Measurements from ENCODE around the gene HEPACAM.
"Not testable (repeated sequence)": the region's sequence is repeated elsewhere in the genome, so short reads cannot be mapped to it uniquely, and the experiment has no call there.

HEPACAM gene, protein sequence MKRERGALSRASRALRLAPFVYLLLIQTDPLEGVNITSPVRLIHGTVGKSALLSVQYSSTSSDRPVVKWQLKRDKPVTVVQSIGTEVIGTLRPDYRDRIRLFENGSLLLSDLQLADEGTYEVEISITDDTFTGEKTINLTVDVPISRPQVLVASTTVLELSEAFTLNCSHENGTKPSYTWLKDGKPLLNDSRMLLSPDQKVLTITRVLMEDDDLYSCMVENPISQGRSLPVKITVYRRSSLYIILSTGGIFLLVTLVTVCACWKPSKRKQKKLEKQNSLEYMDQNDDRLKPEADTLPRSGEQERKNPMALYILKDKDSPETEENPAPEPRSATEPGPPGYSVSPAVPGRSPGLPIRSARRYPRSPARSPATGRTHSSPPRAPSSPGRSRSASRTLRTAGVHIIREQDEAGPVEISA

DNA sequence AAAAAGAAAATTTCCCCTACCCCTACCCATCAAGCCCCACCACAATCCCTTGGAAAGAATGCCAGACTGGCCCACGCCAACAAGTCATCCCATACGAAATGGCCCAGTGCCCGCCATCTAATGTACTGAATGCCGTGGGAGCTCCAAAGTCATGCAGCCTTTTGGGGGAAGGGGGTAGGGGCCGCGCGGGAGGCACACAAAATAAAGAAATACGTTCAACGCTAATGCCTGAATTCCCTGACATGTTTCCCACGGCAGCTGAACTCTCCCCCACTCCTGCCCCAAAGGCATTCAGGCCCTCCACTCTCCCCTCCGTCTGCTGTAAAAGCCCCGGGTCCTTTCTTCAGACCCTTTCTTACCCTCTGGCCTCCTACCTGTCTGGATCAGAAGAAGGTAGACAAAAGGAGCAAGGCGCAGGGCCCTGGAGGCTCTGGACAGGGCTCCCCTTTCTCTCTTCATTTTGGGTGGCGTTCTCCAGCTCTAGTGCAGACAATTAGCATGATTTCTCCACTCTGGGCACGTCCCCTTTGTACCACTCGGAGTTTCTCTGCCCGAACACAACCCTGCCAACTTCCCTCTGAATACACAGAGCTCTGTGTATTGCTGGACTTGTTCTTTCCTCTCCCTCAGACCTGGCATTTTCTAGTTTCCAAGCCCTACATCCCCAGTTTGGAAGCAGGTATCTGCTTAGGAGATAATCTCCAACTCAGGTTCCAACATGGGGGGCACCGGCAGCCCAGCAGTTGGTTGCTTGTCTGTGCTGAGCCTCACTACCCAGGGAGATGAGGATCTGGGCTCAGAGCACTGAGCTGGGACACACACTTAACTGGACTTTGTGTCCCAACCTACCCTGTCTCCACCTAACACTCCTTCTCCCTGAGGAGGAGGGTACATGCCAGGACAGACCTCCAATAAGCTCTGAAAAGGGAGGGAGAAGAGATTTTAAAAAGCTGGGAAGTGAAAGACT, at the start of gene HEPACAM:
Gene HEPACAM (minus strand): TSS at position 500 of the 967 bp plus-strand sequence. CDS start 41 bp downstream, at position 459.
- no peak for DNase-seq (ENCODE audit: low read depth)

DNA sequence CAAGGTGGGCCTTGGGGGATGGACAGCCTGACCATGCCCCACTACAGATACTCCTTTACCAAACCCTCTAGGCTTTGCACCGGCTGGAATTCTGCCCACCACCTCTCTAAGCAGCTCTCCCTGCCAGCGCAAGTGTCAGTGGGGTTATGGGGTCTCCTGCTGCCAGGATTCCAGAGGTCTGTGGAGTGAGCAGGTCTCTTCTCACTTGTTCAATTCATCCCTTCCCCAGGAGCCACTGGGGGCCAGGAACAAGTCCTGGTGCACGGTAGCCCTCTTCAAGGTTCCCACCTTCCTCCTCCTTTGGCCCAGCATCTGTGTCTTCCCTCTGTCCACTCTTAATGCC, 48.6 kb upstream of the HEPACAM start:
- no peak for DNase-seq (ENCODE audit: low read depth)

DNA sequence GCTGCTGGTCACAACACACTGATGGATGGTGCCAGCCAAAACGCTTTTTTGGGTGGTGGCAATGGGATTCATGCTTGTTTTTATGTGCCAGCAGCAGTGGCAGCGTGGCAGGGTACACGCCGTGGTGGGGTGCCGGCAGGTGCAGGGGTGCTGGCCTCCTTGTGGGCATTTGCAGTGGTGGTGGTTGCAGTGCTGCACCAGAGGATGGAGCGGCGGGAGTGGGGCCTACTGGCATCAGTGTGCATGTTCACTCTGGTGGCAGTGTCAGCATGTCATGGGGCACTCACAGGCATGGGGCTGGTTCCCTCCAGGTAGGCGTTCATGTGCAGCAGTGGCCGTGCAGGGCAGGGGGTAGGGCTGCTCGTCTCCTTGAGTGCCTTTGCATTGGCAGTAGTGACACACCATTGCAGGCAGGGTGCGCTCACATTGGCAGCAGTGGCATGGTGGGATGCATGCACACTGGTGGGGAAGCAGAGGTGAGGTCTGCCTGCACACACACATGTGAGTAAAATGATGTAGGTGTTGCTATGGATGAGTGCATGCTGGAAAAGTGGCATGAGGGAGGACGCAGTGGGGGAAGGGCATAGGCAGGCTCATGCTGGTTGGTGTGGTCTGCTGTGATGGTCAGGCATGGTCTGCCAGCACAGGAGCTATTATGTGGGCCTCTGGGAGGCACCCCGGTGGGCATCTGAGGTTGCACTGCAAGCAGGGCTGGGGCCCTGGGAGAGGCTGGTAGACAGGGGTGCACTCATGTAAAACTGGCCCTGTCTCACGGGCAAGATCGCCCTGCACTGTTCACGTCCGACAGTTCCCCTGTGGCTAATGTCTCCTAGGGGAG, 48.0 kb upstream of the HEPACAM start:
- DNase-seq (ENCODE audit: low read depth), result no peak

DNA sequence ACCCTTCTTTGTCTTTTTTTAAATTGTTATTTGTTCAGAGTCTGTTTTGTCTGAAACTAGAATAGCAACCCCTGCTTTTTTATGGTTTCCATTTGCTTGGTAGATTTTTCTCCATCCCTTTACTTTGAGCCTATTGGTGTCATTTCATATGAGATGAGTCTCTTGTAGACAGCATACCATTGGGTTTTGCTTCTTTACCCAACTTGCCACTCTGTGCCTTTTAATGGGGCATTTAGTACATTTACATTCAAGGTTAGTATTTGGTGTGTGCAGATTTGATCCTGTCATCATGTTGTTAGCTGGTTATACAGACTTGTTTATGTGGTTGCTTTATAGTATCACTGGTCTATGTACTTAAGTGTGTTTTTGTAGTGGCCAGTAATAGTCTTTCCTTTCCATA, 46.2 kb upstream of the HEPACAM start:
- DNase-seq (ENCODE audit: low read depth), result no peak

DNA sequence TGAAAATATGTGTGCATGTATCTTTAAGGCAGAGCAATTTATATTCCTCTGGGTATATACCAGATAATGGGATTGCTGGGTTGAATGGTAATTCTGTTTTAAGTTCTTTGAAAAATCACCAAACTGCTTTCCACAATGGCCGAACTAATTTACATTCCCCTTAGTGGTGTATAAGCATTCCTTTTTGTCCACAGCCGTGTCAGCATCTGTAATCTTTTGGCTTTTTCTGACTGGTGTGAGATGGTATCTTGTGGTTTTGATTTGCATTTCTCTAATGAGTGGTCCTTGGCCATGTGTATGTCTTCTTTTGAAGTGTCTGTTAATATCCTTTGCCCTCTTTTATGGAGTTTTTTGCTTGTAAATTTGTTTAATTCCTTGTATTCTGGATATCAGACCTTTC, 42.5 kb upstream of the HEPACAM start:
- DNase-seq (ENCODE audit: low read depth), result no peak

DNA sequence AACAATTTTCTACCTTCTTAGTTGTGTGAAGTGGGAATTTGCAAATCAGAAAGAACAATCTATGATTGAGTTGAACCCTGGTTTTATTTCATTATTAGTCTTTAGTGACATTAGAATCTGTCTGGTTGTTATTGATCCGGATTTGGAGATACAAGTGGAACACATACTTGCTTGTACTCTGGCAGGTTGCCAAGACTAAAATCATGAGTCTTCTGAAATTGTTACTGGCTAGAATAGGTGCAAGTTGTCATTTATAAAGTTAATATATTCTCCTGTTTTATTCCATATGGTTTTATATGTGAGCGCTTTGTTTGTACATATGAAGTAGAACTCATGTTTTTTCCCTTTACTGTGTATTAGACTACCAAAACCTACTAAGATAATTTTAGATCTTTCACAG, 41.2 kb upstream of the HEPACAM start:
- DNase-seq (ENCODE audit: low read depth), result no peak

DNA sequence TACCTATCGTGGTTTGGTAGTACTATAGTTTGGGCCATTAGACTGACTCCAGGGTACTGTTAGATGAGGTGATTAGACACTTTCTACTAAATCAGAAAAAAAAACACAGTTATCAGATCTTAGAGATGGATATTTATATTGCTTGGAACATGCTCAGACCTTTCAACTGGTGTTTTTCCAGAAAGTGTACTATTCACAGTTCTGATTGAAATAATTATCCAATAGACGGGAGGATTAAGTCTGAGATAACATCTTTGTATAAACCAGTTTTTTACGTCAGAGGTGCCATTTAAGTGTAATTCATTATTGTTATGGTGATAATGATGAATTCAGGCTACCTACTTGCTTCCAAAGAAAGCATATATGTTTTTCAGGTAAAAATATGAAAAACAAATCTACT, 40.7 kb upstream of the HEPACAM start:
- no peak for DNase-seq (ENCODE audit: low read depth)

DNA sequence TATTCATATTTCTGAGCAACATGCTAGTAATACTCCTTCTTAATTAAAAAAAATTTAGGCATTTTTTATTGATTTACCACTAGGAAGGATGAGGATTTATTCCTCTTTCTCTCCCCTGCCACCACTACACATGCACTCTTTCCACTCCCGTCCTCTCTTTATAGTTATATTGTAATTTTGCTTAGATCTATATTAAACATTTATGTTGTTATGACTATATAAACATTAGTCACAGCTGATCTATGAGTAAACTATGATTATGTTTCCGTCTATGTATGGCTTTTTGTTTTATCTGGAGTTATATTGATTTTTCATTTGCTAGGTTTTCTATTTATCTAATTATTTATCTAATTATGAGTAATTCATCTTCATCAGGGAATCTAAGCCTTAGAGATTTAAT, 36.0 kb upstream of the HEPACAM start:
- DNase-seq (ENCODE audit: low read depth), result no peak

DNA sequence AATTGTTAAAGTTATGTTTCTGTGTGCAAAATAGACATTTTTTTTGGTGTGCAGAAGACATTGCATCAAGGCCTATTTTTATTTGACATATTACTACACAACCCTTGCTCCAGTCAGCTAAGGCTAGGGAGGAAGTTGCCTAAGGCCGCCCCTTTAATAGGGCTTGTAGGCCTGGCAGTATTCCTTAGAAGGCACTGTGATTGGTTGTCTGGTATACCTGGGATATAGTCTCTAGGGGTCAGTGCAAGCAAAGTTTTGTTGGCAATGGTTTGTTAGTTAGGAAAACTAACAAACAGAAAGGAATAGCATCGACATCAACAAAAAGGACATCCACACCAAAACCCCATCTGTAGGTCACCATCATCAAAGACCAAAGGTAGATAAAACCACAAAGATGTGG, 35.1 kb upstream of the HEPACAM start:
- DNase-seq (ENCODE audit: low read depth), result no peak

DNA sequence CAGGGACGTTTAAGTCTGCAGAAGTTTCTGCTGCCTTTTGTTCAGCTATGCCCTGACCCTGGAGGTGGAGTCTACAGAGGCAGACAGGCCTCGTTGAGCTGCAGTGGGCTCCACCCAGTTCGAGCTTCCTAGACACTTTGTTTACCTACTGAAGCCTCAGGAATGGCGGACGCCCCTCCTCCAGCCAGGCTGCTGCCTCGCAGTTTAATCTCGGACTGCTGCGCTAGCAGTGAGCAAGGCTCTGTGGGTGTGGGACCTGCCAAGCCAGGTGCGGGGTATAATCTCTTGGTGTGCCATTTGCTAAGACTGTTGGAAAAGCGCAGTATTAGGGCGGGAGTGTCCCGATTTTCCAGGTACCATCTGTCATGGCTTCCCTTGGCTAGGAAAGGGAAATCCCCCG, 32.4 kb upstream of the HEPACAM start:
- not testable (repeated sequence) for DNase-seq (ENCODE audit: low read depth)

DNA sequence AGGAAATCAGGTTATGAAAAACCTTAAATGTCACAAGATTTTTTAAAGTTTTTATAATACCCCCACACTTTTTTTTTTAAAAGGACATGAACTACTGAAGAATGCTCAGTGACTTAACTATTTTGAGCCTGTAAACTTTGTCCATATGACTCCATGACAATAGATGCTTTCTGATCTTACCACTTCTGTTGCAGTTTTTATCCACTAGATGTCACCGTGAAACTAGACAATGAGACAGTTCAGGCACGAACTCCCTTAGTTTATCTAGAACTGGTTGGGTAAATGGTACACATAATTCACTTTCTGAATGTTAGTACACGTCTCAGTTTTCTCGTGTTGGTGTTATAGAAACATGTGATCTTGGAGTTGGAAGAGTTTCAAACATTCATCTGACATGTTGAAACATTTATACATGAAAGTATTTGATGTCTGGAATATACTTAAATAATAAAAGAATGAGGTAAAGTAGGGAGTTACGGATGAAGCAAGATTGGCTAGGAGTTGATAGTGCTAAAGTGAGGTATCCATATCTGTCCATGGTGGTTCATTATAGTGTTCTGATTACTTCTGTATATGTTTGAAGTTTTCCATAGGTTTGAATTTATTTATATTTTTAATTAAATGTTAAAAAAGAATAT, 26.2 kb upstream of the HEPACAM start:
- peak; percentile 75 for DNase-seq (ENCODE audit: low read depth)

DNA sequence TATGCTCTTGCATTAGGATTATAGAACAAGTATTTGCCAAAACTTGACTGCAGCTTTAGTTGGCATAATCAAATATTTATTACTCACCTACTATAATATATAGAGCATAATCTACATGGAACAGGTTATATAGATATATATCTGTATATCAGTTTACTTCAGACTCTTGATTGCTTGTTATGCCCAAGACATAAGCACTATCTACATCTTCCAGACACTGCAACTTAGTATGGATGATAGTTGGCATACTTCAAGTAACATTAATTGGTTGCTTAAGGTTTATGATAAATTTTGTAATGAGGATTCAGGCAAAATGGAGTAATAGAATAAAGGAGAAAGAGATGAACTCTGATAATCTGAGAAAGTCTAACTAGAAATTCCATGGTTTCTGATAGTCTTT, 19.2 kb upstream of the HEPACAM start:
- no peak for DNase-seq (ENCODE audit: low read depth)

DNA sequence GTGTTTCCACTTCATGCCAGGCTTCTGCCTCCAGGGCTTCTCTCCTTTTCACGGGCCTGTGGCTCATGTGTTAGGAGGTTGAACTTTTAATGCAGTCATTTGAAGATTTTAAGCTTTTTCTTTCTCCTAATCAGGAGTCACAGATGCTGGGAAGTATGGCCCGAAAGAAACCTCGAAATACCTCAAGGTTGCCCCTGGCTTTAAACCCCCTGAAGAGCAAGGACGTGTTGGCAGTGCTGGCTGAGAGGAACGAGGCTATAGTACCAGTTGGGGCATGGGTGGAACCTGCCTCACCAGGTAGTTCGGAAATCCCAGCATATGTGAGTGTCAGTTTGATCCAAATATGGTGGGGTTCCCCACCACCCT, 18.7 kb upstream of the HEPACAM start:
- DNase-seq (ENCODE audit: low read depth), result no peak

DNA sequence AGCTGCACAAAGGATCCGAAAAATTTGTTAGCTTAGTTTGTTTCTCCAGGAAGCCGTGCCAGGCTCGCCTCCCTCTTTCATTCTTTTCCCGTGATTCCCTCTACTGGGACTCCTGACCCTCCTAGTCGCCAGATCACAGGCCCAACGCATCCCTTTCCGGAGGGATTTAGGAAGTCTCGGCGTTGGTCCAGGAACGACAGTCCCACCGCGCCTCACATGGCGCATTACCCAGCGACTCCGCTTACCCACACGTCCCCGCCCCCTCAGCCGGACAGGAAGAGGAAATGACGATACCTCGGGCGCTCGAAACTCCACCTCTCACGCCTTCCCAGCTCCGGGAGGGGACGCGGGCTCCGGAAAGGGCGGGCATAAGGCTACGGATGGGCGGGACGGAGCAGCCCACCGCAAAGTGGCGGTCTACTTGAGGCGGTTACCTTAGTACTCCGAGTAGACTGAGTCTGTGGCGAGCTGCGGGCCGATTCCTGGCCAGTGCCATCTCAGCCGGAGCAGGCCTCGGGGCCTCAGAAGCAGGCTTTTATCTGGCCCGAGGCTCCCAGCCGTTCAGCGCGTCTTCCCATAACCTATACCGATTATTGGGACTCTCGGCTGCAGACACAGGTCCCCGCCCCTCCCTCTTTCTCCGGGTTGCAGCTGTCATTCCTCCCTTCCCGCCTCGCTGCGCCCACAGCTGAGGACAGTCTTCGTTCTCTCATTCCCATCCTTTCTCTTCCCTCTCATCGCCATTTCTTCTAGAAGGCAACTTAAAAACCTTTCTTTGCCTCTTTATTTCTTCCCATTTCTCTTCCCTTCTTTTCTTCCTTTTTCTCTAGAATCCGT, 18.1 kb upstream of the HEPACAM start, which contains the start of gene CCDC15:
Gene CCDC15 (plus strand): TSS at position 450 of the 837 bp plus-strand sequence. CDS start 531 bp downstream, outside the sequence.
- peak; percentile 94 for DNase-seq (ENCODE audit: low read depth)

DNA sequence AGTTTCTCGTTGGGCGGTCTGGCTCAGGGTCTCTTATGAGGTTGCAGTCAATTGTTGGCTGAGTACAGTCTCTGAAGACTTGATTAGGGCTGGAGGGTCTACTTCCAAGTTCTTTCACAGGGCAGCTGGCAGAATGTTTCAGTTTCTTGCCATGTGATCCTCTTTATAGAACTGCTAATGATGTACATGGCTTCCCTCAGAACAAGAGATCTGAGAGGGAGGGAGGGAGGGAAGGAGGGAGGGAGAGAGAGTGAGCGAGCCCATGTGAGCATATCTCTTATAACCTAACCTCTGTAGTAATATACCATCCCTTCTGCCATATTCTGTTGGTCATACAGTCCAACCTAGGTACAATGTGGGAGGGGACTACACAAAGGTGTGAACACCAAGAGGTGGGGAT, 15.5 kb upstream of the HEPACAM start:
- no peak for DNase-seq (ENCODE audit: low read depth)

DNA sequence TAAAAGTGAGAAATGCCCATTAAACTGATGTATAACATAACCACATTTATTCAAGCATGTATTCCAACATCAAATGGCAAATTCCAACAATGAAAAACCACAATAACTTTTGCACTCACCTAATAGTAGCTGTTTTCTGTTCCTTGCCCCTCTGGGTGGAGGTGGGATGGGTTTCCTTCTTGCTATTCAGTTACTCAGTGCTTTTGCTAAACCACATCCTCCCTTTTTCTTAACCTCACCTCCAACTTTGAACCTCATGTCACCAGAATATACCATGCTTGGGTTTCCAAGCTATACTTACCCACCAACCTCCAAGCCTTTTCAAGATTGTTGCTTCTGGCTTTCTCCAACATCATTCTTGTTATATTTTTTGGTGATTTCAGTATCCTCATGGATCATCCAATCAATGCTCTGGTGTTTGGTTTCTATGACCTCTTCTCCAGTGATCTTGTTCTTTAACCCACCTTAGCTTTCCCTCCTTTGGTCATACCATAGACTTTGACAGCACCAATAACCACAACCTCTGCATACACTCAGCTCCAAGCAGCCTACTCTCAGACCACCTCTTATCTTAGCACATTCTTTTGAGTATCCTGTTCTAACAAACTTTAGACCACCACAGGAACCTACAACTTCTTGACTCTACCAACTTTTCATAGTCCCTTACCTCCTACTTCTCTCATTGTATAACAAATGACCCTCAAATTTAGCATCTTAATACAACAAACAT, 14.9 kb upstream of the HEPACAM start:
- DNase-seq (ENCODE audit: low read depth), result no peak

DNA sequence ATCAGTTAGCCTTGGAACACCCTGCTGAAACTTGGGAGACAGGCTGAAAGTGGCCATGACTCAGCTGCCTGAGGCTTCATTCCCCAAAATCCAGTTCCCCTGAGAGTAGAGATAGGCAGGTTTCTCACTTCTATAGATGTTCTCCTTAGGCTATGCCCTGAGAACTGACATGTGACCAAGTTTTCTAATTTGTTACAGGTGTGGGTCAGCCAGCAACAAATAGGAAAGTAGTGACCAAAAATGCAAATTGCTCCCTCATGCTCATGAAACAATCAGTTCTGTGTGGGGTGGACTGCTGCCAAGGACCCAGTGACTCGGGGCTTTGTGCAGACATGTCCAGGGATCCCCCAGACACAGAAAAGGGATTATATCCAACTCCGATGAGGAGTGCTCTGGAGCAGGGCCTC, 10.9 kb upstream of the HEPACAM start:
- DNase-seq (ENCODE audit: low read depth), result peak; percentile 6

DNA sequence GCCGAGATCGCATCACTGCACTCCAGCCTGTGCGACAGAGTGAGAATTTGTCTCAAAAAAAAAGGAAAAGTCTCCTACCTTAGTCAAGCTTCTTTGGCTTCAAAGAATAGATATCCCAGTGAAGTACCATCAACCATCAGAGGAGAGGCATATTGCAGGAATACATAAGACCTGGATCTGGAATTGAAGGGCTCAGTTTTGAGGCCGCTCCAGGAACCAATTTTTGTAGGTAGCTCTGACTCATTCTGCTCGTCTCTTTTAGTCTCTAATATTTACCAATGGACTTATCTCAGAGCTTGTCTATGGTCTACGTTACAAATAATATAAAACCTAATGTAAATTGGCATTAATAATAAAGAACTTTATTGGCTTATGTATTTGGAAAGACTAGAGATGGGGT, 10.0 kb upstream of the HEPACAM start:
- no peak for DNase-seq (ENCODE audit: low read depth)

DNA sequence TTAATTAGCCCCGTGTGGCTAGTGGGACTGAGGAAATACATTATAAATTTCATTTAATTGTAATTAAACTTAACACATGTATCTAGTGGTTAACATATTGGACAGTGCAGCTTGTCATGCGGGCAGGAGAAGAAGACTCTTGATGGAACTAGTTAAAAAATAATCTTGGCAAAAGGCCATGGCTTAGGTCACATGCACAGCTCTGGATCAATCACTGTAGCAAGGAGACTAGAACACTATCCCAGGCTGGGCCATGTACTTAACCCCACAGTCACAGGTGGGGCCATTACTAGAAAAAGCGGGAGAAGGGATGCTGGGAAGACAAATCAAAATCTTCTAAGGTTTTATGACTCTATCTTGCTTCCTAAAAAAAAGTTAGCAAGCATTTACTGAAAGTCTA, 8.7 kb upstream of the HEPACAM start:
- DNase-seq (ENCODE audit: low read depth), result no peak

DNA sequence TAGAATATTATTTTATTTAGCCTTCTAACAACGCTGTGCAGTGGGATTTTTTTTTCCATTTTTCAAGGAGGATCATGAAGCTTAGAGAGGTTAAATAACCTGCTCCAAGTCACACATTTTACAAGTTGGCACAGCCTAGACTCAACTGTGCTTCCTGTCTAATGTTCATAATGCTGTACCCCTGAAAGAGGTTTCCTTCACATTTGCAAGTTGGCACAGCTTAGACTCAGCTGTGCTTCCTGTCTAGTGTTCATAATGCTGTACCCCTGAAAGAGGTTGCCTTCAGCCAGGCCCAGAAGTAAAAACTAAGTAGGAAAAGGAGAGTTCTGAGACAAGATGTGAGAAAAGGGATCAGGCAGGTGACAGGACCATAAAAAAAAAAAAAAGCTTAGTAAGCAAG, 7.9 kb upstream of the HEPACAM start:
- DNase-seq (ENCODE audit: low read depth), result no peak

Measured in fibroblast of the conjunctiva (primary cell).